SH-SY5Y (cell line): ENCODE data around the gene ITGB6.

Experiments
- GATA2 ChIP-seq: IDR thresholded peaks from 2 replicates; pipeline ENCODE4 v1.6.1; 2011; ENCODE audit warnings: mild to moderate bottlenecking, low read depth, low read length
- GATA3 ChIP-seq: IDR thresholded peaks from 2 replicates; pipeline ENCODE4 v1.6.1; 2011; ENCODE audit warnings: low read depth, mild to moderate bottlenecking, low read length, moderate library complexity

GRCh38 chr2:160157861-160158829 is 41.9 kb downstream of the ITGB6 start:
- peak; percentile 50 for TF ChIP-seq GATA2
- TF ChIP-seq GATA3: no peak
